Neural progenitor cell (in vitro differentiated cells): ENCODE measurements around the gene SLC7A1.

Source experiments
- EZH2 ChIP-seq: fragments of 200-600 bp; sonication (generic); IDR thresholded peaks from 2 replicates; pipeline ENCODE4 v1.6.1; 2017; ENCODE audit warnings: antibody characterized with exemption, mild to moderate bottlenecking, moderate library complexity
- EZH2phosphoT487 ChIP-seq: fragments of 200-600 bp; sonication (generic); IDR thresholded peaks from 2 replicates; pipeline ENCODE4 v1.6.1; 2017; ENCODE audit warnings: antibody characterized with exemption
- TF ChIP-seq, protein P1 (sequence below): fragments of 200-600 bp; sonication (generic); IDR thresholded peaks from 2 replicates; pipeline ENCODE4 v1.5.1; 2017; ENCODE audit warnings: antibody characterized with exemption, mild to moderate bottlenecking

DNA sequence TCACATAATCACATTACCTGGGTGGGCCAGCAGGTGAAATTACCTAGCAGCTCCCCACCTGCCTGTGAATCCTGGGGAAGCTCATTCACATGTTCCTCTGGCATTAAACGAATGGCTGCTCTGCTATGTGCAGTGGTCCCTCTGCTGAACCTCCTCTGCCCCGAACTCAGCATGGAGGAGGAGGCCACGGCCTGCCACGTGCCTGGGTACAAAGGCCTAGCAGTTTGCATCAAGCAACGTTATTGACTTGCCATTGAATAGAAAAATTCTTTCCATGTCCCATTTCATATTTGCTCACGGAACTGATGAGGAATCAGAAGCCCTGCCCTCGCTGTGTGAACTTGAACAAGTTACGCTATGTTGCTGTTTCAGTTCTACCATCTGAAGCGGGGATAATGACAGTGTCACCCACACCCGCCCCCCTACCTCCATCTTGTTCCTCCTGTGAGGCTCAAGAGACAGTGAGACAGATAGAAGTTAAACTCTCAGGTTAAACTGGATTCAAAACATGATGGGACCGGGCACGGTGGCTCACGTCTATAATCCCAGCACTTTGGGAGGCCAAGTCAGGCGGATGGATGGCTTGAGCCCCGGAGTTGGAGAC is 25.3 kb downstream of the SLC7A1 start:
- TF ChIP-seq, protein P1, sequence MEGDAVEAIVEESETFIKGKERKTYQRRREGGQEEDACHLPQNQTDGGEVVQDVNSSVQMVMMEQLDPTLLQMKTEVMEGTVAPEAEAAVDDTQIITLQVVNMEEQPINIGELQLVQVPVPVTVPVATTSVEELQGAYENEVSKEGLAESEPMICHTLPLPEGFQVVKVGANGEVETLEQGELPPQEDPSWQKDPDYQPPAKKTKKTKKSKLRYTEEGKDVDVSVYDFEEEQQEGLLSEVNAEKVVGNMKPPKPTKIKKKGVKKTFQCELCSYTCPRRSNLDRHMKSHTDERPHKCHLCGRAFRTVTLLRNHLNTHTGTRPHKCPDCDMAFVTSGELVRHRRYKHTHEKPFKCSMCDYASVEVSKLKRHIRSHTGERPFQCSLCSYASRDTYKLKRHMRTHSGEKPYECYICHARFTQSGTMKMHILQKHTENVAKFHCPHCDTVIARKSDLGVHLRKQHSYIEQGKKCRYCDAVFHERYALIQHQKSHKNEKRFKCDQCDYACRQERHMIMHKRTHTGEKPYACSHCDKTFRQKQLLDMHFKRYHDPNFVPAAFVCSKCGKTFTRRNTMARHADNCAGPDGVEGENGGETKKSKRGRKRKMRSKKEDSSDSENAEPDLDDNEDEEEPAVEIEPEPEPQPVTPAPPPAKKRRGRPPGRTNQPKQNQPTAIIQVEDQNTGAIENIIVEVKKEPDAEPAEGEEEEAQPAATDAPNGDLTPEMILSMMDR = no peak
- TF ChIP-seq EZH2 = no peak
- no peak for TF ChIP-seq EZH2phosphoT487
